Left forelimb (tissue), 1 donor: ENCODE results near the gene CAPN11.
"Not testable (repeated sequence)": the region's sequence is repeated elsewhere in the genome, so short reads cannot be mapped to it uniquely, and the experiment has no call there.

Source experiments
- DNase-seq: peaks from one replicate; pipeline ENCODE4 v3.0.0-alpha.2; 2018; ENCODE audit warnings: low spot score

Gene CAPN11

DNA sequence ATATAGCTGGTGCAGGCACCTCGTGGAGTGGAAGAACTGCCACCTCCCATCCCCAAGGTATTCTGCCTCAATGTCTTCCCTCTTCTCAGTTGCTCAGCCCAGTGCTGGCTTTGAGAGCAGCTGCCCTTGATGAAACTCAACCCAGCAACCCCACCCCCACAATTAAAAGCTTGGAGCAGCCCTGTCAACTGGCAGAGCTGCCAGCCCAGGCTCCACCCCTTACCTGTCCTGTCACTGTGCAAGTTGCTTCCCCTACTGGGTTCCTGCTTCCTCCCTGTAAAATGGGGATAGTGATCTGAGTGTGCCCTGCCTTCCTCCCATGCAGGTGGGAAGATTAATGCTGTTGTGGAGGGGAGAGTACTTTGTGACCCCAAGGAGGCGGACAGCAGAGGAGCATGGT lies 26.7 kb upstream of the CAPN11 start:
- no peak for DNase-seq

DNA sequence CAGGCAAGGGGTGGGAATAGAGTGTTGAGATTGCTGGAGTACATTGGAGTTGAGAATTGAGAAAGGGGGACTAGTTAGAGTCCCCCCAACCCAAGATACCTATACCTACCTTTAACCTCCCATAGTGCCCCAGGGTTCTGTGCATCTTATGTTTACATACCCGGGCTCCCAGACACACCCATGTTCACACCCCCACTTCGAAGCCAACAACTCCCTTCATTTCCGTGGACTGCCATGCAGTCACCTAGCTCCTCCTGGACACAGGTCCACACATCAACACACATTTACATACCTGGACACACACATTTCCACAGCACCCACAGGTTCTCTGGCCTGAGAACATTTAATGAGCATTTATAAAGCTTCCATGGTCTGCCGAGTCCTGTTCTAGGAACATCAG lies 26.1 kb upstream of the CAPN11 start:
- no peak for DNase-seq

DNA sequence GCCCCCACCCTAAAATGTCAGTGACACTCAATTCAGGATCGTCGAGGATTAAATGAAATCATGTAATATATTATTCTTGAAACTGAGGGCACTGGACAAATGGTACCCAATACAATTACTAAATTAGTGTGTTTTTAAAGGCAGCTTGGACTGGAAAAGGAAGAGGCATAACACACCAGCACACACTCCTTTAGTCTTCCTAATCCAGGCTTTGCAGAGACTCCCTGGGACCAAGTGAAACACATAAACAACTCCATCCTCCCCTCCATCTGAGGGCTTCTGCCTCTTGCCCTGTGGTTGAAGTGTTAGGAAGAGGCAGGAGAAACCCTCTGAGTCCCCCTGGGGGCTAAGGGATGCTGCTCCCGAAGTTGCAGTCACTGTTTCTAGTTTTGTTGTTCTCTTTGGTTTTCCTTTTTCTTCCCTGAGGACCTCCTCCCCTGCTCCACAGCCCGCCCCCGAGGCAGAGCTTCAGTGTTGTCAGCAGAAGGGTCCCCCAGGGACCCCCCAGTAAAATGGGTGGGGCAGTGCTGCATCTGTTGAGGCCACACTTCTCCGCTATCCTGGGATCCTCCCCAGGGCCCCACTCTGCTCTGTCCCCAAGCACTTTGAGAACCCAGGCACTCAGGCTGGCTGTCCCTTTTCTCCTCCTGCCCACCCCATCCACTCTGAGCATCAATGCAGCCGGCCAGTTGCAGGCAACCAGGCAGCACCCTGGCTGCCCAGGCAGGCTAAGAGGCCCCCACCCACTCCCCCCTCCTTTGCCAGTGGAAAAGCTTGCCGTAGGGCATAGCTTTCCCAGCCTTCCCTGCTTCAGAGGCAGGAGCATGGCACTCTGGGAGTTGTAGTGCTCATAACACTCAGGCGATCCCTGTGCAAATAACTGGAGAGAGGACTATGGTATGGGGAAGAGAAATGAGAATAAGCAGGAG lies 25.4 kb upstream of the CAPN11 start:
- no peak for DNase-seq

DNA sequence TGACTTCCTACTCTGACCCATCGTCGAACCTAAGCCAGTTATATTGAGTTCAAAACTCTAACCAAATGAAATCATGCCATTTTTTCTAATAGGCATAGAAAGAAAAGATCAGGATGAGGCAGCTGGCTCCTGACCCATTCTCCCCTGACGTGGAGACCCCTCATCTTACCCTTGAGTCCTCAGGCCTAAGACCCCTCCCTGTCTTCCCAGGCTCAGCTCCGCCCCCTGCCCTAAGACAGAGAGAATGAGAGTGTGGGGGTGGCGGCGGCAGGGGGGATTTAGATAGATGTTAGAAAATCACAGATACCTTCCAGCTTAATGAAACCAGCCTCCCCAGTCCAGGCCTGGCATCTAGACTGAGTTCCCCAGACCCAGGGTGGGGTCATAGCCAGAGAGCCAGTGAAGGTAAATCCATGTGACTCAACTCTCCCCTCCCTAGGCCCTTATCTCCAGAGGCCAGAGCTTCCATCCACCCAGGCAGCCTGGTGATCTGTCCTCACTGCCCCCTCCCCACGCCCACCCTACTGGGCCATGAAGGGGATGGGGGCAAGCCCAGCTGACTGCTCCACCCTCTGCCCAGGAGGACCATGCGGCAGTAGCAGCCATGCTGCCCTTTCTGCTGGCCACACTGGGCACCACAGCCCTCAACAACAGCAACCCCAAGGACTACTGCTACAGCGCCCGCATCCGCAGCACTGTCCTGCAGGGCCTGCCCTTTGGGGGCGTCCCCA lies 24.5 kb upstream of the CAPN11 start:
- no peak for DNase-seq

DNA sequence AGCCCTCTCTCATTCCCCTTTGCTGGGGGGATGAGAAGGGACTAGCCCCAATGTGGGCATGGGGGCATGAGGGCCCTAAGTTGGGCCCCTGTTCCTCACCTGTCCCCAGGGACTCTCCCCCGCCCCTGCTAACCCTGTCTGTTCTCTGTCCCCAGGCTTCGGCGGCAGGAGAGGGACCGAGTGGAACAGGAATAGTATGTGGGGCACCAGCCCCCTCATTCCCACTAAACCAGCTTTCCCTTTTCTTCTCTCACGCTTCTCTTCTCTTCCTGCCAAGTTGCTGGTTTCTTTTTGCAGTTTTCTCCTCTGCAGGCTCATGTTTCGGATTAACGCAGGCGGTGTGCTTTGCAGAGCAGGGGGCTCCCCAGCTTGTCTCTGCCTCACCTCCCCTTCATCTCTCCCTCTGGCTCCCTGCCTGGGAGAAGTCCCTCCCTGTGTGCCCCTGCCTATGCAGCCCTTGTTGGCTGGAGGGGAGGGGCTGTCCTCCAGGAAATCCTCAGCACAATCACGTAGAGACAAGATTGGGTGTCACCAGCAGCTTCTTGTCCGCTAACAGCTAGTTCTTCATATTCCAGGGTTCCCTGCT lies 23.4 kb upstream of the CAPN11 start:
- no peak for DNase-seq

DNA sequence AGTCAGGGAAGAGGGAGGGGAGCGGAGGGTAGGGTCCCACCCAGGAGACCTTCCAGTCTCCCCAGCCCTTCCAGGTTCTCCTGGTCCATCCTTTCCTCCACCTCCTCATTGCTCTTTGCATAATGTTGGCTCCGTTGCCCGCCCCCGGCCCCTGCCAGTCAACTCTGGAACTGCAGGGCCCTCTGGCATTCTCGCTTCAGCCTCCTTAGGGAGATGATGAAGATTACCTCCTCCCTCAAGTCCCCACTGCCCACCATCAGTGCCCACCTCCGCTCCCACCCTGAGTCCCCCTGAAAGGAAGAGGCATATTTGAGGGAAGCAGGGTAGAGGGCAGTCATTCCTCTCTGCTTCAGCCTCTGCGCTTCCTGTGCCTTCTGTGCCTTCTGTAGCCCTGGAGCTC lies 22.7 kb upstream of the CAPN11 start:
- no peak for DNase-seq

DNA sequence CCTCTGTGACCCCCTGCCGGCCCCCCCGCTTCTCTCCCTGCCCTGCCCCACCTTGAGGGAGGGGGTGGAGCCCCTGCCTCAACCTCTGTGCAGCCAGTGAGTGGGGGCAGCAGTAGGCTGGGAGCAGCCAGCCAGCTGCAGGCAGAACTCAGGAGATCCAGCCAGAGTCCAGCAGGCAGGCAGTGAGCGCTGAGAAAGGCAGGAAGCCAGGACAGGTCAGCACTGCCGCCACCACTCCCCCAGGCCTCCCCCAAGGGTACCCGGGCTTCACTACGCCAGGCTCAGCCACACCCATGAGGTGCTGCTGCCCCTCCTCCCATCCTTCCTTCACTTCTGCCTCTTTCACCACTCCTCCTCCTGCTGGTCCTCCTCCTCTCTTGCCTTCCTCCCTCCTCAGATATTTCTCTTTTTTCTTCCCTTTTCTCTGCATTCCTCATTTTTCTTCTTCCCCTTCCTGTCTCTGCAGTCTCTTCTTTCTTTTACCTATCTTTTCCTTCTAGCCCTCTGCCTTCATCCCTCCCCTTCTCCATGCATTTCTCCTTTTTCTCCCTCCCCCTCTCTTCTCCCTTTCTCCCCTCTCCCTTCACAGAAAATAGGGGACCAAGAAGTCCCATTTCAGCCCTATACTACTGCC lies 19.8 kb upstream of the CAPN11 start:
- no peak for DNase-seq

DNA sequence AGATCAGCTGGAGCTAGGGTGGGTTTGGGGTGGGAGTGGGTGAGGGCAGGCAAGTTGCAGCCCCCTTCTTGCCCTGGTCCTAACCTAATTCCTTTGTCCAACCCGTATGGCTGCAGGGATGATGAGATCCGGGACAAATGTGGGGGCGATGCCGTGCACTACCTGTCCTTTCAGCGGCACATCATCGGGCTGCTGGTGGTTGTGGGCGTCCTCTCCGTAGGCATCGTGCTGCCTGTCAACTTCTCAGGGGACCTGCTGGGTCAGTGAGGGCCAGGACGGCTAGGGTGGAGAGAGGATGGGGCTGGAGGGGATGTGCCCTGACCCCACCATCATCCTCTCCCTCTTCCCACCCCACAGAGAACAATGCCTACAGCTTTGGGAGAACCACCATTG lies 19.3 kb upstream of the CAPN11 start:
- no peak for DNase-seq

DNA sequence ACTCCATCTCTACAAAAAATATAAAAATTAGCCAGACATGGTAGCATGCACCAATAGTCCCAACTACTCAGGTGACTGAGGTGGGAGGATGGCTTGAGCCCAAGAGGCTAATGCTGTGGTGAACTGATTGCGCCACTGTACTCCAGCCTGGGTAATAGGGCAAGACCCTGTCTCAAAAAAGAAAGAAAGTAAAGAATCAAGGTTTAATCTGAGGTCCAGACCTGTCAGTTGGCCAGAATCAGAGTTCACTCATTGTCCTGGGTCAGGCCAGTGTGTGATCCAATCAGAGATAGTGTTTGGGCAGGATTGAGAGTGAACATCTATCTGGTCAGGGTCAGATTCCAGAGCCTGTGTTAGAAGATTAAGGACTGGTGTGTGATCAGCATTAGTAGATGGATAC lies 15.8 kb upstream of the CAPN11 start:
- DNase-seq = no peak

DNA sequence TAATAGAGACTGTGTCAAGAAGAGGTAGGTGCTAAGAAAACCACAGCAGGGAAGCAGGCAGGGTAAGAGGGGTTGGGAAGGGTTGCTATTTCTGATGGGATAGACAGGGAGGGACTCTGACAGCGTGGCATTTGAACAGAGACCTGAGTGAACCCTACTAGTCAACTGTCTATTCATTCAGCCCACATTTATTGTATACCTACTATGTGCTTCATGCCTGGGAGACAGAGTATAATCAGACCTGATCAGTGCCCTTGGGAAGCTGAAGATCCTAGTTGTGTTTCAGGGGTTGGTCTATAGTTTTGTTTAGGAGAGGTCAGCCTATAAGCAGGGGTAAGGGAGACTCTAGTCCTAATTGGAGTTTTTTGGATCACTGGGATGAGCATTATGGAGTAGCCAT lies 14.9 kb upstream of the CAPN11 start:
- DNase-seq = no peak

DNA sequence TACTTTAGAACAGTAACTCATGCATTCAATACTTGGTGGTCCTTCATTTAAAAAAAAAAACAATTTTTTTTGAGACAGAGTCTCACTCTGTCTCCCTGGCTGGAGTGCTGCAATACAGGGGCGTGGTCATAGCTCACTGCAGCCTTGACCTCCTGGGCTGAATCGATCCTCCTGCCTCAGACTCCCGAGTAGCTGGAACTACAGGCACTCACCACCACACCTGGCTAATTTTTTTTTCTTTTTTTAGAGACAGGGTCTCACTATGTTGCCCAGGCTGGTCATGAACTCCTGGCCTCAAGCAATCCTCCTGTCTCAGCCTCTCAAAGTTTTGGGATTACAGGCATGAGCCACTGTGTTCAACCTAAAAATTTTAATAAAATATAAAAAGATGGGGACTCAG lies 14.1 kb upstream of the CAPN11 start:
- DNase-seq = not testable (repeated sequence)

DNA sequence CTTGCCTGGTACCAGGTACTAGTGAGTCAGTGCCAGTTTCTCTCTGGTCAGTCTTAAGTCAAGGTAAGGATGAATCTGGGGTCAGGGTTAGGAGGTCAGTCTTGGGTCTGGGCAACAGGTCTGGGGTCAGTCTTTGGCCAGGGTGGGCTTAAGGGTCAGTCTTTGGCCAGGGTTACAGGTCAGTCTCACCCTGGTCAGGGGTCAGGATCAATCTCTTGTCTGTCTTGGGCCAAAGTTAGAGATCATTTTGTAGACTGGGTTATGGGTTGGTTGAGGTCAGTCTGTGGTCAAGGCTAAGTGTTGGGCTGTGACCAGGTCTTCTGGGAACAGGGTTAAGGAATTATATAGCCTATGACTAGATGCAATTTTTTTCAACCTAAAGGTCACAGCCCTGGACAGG lies 12.8 kb upstream of the CAPN11 start:
- no peak for DNase-seq

DNA sequence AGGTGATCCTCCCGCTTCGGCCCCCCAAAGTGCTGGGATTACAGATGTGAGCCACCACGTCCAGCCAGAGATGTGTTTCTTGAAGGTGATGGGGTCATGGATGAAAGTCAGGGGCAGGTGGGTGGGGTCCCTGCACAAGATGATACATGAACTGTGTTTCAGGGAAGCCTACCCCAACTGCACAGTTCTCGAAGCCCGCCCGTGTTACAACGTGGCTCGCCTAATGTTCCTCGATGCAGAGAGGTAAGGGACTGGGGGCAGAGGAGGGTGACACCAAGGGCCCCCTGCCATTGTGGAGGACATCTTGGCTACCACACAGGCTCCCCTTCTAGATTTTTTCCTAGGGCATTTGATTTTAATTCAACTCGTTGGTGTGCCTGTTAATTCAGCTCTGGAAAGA lies 11.9 kb upstream of the CAPN11 start:
- no peak for DNase-seq

DNA sequence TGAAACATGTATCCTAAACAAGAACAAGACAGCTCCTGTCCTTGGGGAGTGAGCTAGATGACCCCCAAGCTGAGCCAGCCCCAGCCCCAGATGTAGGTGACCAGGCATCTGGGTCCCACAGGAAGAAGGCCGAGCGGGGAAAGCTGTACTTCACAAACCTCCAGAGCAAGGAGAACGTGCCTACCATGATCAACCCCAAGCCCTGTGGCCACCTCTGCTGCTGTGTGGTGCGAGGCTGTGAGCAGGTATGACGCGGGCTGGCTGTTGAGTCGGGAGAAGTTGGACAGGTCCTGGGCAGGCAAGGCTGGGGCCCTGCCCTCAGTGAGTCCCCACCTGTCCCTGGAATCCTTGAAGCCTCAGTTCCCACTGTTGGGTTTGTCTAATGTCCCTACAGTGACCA lies 11.4 kb upstream of the CAPN11 start:
- no peak for DNase-seq

DNA sequence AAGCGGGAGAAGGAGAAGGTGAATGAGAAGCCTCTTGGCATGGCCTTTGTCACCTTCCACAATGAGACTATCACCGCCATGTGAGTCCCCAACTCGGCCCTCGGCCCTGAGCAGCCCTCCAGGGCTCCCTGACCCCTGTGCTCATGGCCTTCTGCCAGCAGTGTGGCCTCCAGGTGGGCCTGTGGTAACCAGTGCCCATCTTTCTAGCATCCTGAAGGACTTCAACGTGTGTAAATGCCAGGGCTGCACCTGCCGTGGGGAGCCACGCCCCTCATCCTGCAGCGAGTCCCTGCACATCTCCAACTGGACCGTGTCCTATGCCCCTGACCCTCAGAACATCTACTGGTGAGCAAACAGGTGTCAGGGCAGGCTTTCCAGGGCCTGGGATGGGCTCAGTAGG lies 10.3 kb upstream of the CAPN11 start:
- DNase-seq = no peak

DNA sequence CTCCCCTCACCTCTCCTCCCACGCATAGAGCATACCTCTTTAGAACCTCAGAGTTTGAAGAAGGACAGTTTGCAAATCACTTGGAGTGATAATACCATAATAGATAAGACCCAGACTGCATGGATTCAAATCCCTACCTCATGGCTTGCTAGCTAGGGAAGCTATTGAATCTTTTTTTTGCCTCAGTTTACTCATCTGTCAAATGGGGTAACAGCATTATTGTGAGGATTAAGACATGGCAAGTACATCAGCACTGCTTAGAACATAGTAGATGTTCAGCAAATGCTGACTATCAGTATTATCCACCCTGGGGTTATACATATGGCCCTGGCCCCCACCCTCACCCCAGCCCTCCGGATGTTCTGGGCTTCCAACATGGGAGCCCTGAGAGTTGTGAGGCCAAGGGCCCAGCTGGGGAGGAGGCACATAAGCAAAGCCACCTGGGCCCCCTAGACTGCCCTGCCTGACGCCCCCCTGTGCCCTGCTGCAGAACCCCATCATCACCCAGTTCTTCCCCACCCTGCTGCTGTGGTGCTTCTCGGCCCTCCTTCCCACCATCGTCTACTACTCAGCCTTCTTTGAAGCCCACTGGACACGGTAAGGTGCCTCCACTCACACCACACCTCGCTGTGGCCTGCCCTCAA lies 9.1 kb upstream of the CAPN11 start:
- no peak for DNase-seq

DNA sequence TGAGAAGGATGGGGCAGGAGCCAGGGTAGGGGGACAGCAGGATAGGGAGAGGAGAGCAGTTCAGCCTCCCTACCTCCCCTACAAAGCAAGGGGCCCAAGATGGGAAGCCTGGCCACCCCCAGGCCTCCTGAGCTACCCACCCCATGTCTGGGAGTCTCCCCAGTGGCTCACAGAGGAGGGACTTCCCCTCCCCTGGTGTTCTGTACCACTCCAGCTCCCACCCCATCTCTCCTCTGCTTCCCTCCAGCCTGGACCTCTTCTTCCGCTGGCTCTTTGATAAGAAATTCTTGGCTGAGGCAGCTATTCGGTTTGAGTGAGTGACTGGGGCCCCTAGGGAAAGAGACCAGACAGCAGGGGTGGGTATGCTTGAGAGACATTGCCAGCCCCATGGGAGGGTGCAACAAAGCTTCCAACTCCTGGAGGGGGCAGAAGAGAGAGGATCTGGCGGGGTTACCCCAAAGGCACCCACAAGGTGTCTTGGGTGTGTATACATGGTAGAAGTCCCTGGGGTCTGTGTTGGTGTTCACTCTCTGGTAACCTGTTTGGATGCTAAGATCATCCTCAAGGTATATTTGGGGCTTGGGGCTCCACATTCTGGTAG lies 8.2 kb upstream of the CAPN11 start:
- DNase-seq = no peak

DNA sequence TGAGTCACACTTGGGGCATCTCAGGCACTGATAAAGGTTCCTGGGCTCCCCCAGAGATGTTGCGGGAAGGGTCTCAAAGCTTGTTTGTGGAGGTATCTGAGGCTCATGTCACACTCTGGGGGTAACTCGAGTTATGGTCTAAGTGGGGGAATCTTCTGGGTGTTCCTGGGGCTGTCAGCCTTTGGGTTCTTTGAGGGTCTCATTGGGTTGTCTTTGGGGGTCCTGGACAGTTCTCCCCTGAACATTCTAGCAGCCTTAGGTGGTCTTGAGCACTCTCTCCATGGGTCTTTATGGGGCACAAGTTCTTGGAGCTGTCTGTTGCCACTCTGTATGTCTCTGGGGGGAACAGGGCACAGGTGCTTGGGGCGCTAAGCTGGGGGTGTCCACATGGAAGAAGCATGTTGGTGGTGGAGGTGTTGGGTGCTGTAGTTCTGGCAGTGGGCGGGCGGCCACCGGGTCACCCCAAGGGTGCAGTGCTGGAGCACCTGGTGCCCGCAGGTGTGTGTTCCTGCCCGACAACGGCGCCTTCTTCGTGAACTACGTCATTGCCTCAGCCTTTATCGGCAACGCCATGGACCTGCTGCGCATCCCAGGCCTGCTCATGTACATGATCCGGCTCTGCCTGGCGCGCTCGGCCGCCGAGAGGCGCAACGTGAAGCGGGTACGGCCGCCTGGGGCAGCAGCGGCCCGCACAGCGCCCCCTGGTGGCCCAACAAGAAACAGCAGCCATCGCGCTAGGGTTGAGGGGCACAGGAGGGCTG lies 7.1 kb upstream of the CAPN11 start:
- peak; percentile 80 for DNase-seq

DNA sequence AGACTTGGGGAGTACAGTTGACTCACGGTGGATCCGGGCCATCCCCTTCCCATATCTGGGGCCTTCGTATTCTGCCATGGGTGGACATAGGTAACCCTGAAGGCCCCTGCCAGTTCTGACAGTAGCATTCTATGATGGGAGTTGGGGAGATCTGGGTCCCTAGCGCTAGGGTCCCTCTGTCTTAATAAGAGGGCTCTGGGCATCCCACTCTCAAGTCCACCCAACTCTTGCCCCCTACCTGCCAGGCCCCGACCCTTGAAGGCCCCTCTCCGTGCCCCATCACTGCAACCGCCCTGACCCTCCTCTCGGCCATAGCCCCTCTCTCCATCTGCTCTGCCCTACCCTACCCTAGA lies 6.5 kb upstream of the CAPN11 start:
- DNase-seq = no peak

DNA sequence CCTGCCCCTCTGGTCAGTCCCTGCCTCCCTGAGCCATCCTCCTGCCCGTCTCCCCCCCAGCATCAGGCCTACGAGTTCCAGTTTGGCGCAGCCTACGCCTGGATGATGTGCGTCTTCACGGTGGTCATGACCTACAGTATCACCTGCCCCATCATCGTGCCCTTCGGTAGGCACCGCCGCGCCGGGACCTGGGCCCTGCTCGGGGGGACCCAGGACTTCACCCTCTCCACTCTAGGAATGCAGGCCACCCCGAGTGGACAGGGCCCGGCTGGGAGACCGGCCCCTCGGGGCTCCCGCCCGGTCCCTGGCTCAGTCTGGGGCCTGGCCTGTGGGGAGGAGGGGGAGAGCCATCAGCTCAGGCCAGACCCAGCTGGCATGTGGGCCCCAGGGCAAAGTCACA lies 6.1 kb upstream of the CAPN11 start:
- DNase-seq = no peak

DNA sequence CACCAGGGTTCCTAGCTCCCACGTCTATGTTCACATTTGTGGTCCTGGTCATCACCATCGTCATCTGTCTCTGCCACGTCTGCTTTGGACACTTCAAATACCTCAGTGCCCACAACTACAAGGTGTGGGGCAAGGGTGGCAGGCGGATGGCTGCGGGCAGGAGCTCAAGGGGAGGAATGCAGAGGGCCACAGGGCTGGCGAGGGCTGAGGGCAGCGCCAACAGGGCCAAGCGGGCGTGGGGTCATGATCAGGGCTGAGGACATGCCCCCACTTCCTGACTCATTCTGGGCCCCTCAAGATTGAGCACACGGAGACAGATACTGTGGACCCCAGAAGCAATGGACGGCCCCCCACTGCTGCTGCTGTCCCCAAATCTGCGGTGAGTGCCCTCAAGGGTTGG lies 4.6 kb upstream of the CAPN11 start:
- DNase-seq = no peak
